GM21528 (cell line): ENCODE measurements around the gene PCDHA7.
"Not testable (repeated sequence)": the region's sequence is repeated elsewhere in the genome, so short reads cannot be mapped to it uniquely, and the experiment has no call there.

Experiments
- ATAC-seq: cut with Tn5 transposase; IDR thresholded peaks from one replicate; pipeline ENCODE4 v1.9.1; 2021; ENCODE audit warnings: mild to moderate bottlenecking, moderate library complexity; ENCODE audit not compliant: unreplicated experiment, low FRiP score

The PCDHA7 gene

DNA sequence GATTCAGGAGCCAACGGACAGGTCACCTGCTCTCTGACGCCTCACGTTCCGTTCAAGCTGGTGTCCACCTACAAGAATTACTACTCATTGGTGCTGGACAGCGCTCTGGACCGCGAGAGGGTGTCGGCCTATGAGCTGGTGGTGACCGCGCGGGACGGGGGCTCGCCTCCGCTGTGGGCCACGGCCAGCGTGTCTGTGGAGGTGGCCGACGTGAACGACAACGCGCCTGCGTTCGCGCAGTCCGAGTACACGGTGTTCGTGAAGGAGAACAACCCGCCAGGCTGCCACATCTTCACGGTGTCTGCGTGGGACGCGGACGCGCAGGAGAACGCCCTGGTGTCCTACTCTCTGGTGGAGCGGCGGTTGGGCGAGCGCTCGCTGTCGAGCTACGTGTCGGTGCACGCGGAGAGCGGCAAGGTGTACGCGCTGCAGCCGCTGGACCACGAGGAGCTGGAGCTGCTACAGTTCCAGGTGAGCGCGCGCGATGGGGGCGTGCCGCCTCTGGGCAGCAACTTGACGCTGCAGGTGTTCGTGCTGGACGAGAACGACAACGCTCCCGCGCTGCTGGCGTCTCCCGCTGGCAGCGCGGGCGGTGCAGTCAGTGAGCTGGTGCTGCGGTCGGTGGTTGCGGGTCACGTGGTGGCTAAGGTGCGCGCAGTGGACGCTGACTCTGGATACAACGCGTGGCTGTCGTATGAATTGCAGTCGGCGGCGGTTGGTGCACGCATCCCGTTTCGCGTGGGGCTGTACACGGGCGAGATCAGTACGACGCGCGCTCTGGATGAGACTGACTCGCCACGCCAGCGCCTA, 23.3 kb downstream of the PCDHA7 start:
- no peak for ATAC-seq

DNA sequence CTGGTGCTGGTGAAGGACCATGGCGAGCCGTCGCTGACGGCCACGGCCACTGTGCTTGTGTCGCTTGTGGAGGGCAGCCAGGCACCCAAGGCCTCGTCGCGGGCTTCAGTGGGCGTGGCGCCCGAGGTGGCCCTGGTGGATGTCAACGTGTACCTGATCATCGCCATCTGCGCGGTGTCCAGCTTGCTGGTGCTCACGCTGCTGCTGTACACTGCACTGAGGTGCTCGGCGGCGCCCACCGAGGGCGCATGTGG, 23.8 kb downstream of the PCDHA7 start:
- no peak for ATAC-seq

DNA sequence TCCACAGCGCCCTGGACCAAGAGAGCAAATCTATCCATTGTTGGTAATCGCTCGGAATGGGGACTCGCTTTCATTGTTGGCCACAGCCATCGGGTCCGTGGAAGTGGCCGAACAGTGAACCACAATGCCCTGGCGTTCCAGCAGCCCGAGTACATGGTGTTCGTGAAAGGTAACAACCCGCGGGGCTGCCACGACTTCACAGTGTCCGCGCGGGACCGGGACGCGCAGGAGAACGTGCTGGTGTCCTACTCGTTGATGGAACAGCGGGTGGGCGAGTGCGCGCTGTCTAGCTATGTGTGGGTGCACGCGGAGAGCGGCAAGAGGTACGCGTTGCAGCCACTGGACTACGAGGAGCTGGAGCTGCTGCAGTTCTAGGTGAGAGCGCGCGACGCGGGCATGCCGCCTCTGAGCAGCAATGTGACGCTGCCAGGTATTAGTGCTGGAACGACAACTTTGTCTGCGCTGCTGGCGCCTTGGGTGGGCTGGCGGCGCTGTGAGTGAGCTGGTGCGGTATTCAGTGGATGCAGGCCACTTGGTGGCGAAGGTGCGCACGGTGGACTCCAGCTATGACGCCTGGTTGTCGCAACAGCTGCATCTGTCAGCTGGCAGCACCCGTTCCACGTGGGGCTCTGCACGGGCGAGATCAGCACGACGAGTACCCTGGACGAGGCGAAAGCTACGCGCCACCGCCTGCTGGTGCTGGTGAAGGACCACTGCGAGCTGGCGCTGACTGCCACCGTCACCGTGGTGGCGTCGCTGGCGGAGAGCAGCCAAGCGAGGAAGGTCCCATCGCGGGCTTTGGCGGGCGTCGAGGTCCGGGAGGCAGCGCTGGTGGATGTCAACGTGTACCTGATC, 28.6 kb downstream of the PCDHA7 start:
- ATAC-seq: no peak

DNA sequence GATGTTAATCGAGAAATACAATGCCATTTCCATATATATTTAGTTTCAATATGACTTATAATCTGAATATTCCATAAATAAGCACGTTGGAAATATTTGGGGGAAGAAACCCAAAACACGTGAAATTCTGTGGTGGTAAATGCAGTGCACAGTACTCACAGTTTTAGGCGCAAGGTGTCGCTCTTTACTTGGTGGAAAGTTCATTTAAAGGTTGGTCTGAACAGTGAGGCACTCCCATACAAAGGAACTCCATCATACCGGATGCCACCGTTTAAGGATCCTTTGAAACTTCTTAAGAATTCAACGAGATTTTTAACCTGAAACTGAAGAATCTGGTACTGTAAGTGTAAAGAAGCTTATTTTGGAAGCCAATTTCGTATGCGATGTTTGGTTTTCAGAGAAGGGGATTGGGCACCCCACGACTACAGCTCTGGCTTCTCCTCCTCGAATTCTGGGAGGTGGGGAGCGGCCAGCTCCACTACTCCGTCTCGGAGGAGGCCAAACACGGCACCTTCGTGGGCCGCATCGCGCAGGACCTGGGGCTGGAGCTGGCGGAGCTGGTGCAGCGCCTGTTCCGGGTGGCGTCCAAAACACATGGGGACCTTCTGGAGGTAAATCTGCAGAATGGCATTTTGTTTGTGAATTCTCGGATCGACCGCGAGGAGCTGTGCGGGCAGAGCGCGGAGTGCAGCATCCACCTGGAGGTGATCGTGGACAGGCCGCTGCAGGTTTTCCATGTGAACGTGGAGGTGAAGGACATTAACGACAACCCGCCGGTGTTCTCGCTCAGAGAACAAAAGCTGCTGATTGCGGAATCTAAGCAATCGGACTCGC, 34.9 kb downstream of the PCDHA7 start, which contains the start of gene PCDHA11:
Gene PCDHA11 (plus strand): TSS at position 237 of the 834 bp plus-strand sequence. CDS start 147 bp downstream, at position 384.
- no peak for ATAC-seq

DNA sequence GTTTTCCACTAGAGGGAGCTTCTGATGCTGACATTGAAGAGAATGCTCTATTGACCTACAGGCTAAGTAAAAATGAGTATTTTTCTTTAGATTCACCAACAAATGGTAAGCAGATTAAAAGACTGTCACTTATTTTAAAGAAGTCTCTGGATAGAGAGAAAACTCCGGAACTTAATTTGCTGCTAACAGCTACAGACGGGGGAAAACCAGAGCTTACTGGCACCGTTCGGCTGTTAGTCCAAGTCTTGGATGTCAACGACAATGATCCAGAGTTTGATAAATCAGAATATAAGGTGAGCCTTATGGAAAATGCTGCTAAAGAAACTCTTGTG, 35.5 kb downstream of the PCDHA7 start:
- ATAC-seq: no peak

DNA sequence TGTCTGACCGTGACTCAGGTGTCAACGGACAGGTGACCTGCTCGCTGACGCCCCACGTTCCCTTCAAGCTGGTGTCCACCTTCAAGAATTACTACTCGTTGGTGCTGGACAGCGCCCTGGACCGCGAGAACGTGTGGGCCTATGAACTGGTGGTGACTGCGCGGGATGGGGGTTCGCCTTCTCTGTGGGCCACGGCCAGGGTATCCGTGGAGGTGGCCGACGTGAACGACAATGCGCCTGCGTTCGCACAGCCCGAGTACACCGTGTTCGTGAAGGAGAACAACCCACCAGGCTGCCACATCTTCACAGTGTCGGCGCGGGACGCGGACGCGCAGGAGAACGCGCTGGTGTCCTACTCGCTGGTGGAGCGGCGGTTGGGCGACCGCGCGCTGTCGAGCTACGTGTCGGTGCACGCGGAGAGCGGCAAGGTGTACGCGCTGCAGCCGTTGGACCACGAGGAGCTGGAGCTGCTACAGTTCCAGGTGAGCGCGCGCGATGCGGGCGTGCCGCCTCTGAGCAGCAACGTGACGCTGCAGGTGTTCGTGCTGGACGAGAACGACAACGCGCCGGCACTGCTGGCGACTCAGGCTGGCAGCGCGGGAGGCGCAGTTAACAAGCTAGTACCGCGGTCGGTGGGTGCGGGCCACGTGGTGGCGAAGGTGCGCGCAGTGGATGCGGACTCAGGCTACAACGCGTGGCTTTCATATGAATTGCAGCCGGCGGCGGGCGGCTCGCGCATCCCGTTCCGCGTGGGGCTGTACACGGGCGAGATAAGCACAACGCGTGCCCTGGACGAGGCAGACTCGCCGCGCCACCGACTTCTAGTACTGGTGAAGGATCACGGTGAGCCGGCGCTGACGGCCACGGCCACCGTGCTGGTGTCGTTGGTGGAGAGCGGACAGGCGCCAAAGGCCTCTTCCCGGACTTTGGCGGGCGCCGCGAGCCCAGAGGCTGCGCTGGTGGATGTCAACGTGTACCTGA, 36.4 kb downstream of the PCDHA7 start:
- no peak for ATAC-seq

DNA sequence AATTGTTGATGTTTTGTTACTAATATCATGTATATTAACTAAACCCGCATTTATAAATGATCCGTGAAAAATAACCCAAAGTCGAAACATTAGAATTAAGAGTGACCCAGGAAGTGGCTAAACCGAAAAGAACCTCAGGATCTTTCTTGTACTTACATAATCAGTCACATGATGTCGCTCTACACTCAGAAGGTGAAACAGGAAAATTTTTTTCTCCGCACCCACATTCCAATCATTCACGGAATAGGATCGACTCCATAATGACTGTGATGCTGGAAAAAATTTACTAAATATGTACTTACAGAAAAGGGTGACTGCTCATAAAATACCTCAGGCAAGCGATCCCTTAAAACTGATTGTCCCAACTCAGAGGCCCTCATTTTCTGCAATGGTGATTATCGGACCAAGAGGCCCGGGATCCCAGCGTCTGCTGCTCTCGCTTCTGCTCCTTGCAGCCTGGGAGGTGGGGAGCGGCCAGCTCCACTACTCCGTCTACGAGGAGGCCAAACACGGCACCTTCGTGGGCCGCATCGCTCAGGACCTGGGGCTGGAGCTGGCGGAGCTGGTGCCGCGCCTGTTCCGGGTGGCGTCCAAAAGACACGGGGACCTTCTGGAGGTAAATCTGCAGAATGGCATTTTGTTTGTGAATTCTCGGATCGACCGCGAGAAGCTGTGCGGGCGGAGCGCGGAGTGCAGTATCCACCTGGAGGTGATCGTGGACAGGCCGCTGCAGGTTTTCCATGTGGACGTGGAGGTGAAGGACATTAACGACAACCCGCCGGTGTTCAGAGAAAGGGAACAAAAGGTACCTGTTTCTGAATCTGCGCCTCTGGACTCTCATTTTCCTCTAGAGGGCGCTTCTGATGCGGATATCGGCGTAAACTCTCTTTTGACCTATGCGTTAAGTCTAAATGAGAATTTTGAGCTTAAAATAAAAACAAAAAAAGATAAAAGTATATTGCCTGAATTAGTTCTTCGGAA, 41.3 kb downstream of the PCDHA7 start, which contains the start of gene PCDHA12:
Gene PCDHA12 (plus strand): TSS at position 224 of the 981 bp plus-strand sequence. CDS start 165 bp downstream, at position 389.
- no peak for ATAC-seq

DNA sequence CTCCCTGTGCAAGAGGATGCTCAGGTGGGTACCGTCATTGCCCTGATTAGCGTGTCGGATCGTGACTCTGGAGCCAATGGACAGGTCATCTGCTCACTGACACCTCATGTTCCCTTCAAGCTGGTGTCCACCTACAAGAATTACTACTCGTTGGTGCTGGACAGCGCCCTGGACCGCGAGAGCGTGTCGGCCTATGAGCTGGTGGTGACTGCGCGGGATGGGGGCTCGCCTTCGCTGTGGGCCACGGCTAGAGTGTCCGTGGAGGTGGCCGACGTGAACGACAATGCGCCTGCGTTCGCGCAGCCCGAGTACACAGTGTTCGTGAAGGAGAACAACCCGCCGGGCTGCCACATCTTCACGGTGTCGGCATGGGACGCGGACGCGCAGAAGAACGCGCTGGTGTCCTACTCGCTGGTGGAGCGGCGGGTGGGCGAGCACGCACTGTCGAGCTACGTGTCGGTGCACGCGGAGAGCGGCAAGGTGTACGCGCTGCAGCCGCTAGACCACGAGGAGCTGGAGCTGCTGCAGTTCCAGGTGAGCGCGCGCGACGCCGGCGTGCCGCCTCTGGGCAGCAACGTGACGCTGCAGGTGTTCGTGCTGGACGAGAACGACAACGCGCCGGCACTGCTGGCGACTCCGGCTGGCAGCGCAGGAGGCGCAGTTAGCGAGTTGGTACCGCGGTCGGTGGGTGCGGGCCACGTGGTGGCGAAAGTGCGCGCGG, 42.6 kb downstream of the PCDHA7 start:
- not testable (repeated sequence) for ATAC-seq

DNA sequence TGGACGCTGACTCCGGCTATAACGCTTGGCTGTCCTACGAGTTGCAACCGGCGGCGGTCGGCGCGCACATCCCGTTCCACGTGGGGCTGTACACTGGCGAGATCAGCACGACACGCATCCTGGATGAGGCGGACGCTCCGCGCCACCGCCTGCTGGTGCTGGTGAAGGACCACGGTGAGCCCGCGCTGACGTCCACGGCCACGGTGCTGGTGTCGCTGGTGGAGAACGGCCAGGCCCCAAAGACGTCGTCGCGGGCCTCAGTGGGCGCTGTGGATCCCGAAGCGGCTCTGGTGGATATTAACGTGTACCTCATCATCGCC, 43.2 kb downstream of the PCDHA7 start:
- ATAC-seq: no peak

DNA sequence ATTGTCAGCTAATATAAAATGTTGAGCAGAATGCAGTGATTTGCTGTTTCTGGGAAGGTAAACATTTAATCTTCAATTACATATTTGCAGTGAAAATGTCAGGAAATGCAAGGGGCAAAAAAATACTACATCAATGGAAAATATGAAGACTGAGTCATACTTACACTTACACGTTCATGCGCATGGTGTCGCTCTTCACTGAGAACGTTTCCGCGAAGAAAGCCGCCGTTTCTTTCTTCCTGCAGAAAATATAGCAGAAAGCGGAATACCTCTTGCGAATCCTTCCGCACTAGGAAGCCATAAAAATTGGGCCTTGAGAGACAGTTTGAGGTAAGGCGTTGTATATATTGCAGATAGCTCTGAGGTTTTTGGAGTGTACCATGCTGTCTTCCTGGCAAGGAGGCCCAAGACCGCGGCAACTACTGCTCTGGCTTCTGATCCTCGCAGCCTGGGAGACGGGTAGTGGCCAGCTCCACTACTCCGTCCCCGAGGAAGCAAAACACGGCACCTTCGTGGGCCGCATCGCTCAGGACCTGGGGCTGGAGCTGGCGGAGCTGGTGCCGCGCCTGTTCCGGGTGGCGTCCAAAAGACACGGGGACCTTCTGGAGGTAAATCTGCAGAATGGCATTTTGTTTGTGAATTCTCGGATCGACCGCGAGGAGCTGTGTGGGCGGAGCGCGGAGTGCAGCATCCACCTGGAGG, 48.0 kb downstream of the PCDHA7 start, which contains the start of gene PCDHA13:
Gene PCDHA13 (plus strand): TSS at position 236 of the 702 bp plus-strand sequence. CDS start 145 bp downstream, at position 381.
- no peak for ATAC-seq

DNA sequence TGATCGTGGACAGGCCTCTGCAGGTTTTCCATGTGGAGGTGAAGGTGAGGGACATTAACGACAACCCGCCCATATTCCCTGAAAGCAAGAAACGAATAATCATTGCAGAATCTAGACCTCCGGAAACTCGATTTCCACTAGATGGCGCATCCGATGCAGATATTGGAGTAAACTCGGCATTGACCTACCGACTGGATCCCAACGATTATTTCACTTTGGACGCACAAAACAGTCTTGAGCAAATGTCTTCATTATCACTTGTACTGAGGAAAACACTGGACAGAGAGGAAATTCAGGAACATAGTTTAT, 48.5 kb downstream of the PCDHA7 start:
- ATAC-seq: no peak

DNA sequence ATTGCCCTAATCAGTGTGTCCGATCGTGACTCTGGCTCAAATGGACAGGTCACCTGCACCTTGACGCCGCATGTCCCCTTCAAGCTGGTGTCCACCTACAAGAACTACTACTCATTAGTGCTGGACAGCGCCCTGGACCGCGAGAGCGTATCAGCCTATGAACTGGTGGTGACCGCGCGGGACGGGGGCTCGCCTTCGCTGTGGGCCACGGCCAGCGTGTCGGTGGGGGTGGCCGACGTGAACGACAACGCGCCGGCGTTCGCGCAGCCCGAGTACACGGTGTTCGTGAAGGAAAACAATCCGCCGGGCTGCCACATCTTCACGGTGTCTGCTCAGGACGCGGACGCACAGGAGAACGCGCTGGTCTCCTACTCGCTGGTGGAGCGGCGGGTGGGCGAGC, 49.3 kb downstream of the PCDHA7 start:
- no peak for ATAC-seq

DNA sequence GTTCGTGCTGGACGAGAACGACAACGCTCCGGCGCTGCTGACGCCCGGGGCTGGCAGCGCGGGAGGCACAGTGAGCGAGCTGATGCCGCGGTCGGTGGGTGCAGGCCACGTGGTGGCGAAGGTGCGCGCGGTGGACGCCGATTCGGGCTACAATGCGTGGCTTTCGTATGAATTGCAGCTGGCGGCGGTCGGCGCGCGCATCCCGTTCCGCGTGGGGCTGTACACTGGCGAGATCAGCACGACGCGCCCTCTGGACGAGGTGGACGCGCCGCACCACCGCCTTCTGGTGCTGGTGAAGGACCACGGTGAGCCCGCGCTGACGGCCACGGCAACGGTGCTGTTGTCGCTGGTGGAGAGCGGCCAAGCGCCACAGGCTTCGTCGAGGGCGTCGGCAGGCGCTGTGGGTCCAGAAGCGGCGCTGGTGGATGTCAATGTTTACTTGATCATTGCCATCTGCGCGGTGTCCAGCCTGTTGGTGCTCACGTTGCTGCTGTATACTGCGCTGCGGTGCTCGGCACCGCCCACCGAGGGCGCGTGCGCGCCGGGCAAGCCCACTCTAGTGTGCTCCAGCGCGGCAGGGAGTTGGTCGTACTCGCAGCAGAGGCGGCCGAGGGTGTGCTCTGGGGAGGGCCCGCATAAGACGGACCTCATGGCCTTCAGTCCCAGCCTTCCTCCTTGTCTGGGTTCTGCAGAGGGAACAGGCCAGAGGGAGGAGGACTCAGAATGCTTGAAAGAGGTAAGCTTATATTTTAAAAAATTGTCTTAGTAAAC, 50.0 kb downstream of the PCDHA7 start:
- ATAC-seq: no peak
